Measurements from ENCODE around the gene CLSTN1. TPM values are rescaled to one million over a fixed set of nuclear protein-coding genes. Genes with fewer than 3 reads are reported as not detected.
A peak's percentile ranks its signal among the peaks of the same experiment; 100 is the strongest.
"Not testable (repeated sequence)": the region's sequence is repeated elsewhere in the genome, so short reads cannot be mapped to it uniquely, and the experiment has no call there.

Gene CLSTN1
- total RNA-seq, 2 donors from 2014 or later, result 41.7 to 55.5 TPM

GRCh38 chr1:9721606-9722377 is 102.0 kb downstream of the CLSTN1 start:
- Mint-ChIP-seq H3K36me3 (ENCODE audit: low read depth) (peaks cover 96% of the 10 kb centered on the region), H3K27me3 (no peaks in the 10 kb centered on the region), H3K9me3 (no peaks in the 10 kb centered on the region), H3K27ac (no peak overlapping the region), H3K4me1 (peaks cover 9% of the 10 kb centered on the region), H3K4me3 (peak overlapping the region; percentile 29)
- no peak for ATAC-seq (replicated peaks)

GRCh38 chr1:9720785-9721605 is 102.8 kb downstream of the CLSTN1 start:
- H3K4me3 Mint-ChIP-seq, result peak overlapping the region; percentile 29
- H3K27ac Mint-ChIP-seq, result no peak overlapping the region
- no peaks in the 10 kb centered on the region for H3K9me3 Mint-ChIP-seq
- no peaks in the 10 kb centered on the region for H3K27me3 Mint-ChIP-seq
- ATAC-seq (replicated peaks), result no peak
- peaks cover 96% of the 10 kb centered on the region for H3K36me3 Mint-ChIP-seq (ENCODE audit: low read depth)
- H3K4me1 Mint-ChIP-seq, result peaks cover 9% of the 10 kb centered on the region

GRCh38 chr1:9719978-9720722 is 103.6 kb downstream of the CLSTN1 start:
- peak overlapping the region; percentile 83 for H3K4me3 Mint-ChIP-seq
- no peaks in the 10 kb centered on the region for H3K9me3 Mint-ChIP-seq
- no peak for ATAC-seq (replicated peaks)
- H3K4me1 Mint-ChIP-seq, result peaks cover 9% of the 10 kb centered on the region
- H3K27me3 Mint-ChIP-seq, result no peaks in the 10 kb centered on the region
- H3K36me3 Mint-ChIP-seq (ENCODE audit: low read depth), result peaks cover 99% of the 10 kb centered on the region
- H3K27ac Mint-ChIP-seq, result no peak overlapping the region

GRCh38 chr1:9718006-9718680 is 105.6 kb downstream of the CLSTN1 start:
- Mint-ChIP-seq H3K9me3 (no peaks in the 10 kb centered on the region), H3K4me1 (peaks cover 17% of the 10 kb centered on the region), H3K27ac (peak overlapping the region; percentile 94), H3K4me3 (peak overlapping the region; percentile 83), H3K36me3 (ENCODE audit: low read depth) (peaks cover 99% of the 10 kb centered on the region), H3K27me3 (no peaks in the 10 kb centered on the region)
- ATAC-seq (replicated peaks), result no peak

GRCh38 chr1:9717193-9718005 is 106.4 kb downstream of the CLSTN1 start:
- Mint-ChIP-seq H3K9me3 (no peaks in the 10 kb centered on the region), H3K4me1 (peaks cover 17% of the 10 kb centered on the region), H3K4me3 (peak overlapping the region; percentile 83), H3K36me3 (ENCODE audit: low read depth) (peaks cover 99% of the 10 kb centered on the region), H3K27ac (peak overlapping the region; percentile 94), H3K27me3 (no peaks in the 10 kb centered on the region)
- peak; percentile 74 for ATAC-seq (replicated peaks)

GRCh38 chr1:9716404-9717192 is 107.2 kb downstream of the CLSTN1 start:
- peak overlapping the region; percentile 83 for H3K4me3 Mint-ChIP-seq
- peak overlapping the region; percentile 94 for H3K27ac Mint-ChIP-seq
- peaks cover 17% of the 10 kb centered on the region for H3K4me1 Mint-ChIP-seq
- no peaks in the 10 kb centered on the region for H3K27me3 Mint-ChIP-seq
- no peak for ATAC-seq (replicated peaks)
- H3K36me3 Mint-ChIP-seq (ENCODE audit: low read depth), result peaks cover 98% of the 10 kb centered on the region
- H3K9me3 Mint-ChIP-seq, result no peaks in the 10 kb centered on the region

- Mint-ChIP-seq H3K27me3 (no peaks in the 10 kb centered on the region), H3K27ac (peak overlapping the region; percentile 94), H3K9me3 (no peaks in the 10 kb centered on the region), H3K36me3 (ENCODE audit: low read depth) (peaks cover 98% of the 10 kb centered on the region), H3K4me3 (peak overlapping the region; percentile 83), H3K4me1 (peaks cover 17% of the 10 kb centered on the region)
- ATAC-seq (replicated peaks), result no peak
These were observed 108.1 kb downstream of the CLSTN1 start for GRCh38 chr1:9715536-9716226.

- no peaks in the 10 kb centered on the region for H3K27me3 Mint-ChIP-seq
- H3K4me1 Mint-ChIP-seq, result peaks cover 21% of the 10 kb centered on the region
- ATAC-seq (replicated peaks), result peak; percentile 43
- H3K36me3 Mint-ChIP-seq (ENCODE audit: low read depth), result peaks cover 98% of the 10 kb centered on the region
- H3K9me3 Mint-ChIP-seq, result no peaks in the 10 kb centered on the region
- H3K4me3 Mint-ChIP-seq, result peak overlapping the region; percentile 83
- peak overlapping the region; percentile 42 for H3K27ac Mint-ChIP-seq
These were observed 109.5 kb downstream of the CLSTN1 start for GRCh38 chr1:9714257-9714718.

GRCh38 chr1:9712767-9713166 is 111.0 kb downstream of the CLSTN1 start:
- H3K9me3 Mint-ChIP-seq; H3K27ac Mint-ChIP-seq; H3K4me3 Mint-ChIP-seq; ATAC-seq (replicated peaks); H3K27me3 Mint-ChIP-seq: not testable (repeated sequence)
- H3K36me3 Mint-ChIP-seq (ENCODE audit: low read depth), result peaks cover 97% of the 10 kb centered on the region
- H3K4me1 Mint-ChIP-seq, result peaks cover 16% of the 10 kb centered on the region

- H3K4me1 Mint-ChIP-seq, result peaks cover 13% of the 10 kb centered on the region
- no peaks in the 10 kb centered on the region for H3K27me3 Mint-ChIP-seq
- H3K27ac Mint-ChIP-seq, result peak overlapping the region; percentile 22
- peaks cover 97% of the 10 kb centered on the region for H3K36me3 Mint-ChIP-seq (ENCODE audit: low read depth)
- no peak overlapping the region for H3K4me3 Mint-ChIP-seq
- no peaks in the 10 kb centered on the region for H3K9me3 Mint-ChIP-seq
- no peak for ATAC-seq (replicated peaks)
These were observed 112.2 kb downstream of the CLSTN1 start for GRCh38 chr1:9711466-9712020.

- Mint-ChIP-seq H3K27me3 (no peaks in the 10 kb centered on the region), H3K36me3 (ENCODE audit: low read depth) (peaks cover 96% of the 10 kb centered on the region), H3K4me3 (no peak overlapping the region), H3K9me3 (no peaks in the 10 kb centered on the region), H3K27ac (peak overlapping the region; percentile 53), H3K4me1 (peaks cover 19% of the 10 kb centered on the region)
- ATAC-seq (replicated peaks), result no peak
These were observed 113.7 kb downstream of the CLSTN1 start for GRCh38 chr1:9710037-9710436.

- ATAC-seq (replicated peaks), result no peak
- H3K4me1 Mint-ChIP-seq, result peaks cover 26% of the 10 kb centered on the region
- H3K27ac Mint-ChIP-seq, result no peak overlapping the region
- H3K4me3 Mint-ChIP-seq, result no peak overlapping the region
- H3K9me3 Mint-ChIP-seq, result no peaks in the 10 kb centered on the region
- H3K27me3 Mint-ChIP-seq, result no peaks in the 10 kb centered on the region
- H3K36me3 Mint-ChIP-seq (ENCODE audit: low read depth), result peaks cover 83% of the 10 kb centered on the region
These were observed 117.6 kb downstream of the CLSTN1 start for GRCh38 chr1:9706178-9706577.
